HG03025 (cell line): ENCODE measurements around the gene KCTD3.

Source experiments
- ATAC-seq: cut with Tn5 transposase; IDR thresholded peaks from one replicate; pipeline ENCODE4 v1.9.1; 2021; ENCODE audit warnings: mild to moderate bottlenecking, moderate library complexity; ENCODE audit not compliant: unreplicated experiment, low FRiP score

The KCTD3 gene

GRCh38 chr1:215555531-215555930, 11.6 kb upstream of the KCTD3 start:
- ATAC-seq = no peak

- ATAC-seq = no peak
These were observed 10.1 kb upstream of the KCTD3 start for GRCh38 chr1:215556996-215557395.

- ATAC-seq = no peak
These were observed 9.6 kb upstream of the KCTD3 start for GRCh38 chr1:215557504-215557903.

GRCh38 chr1:215557992-215558626, 9.0 kb upstream of the KCTD3 start:
- ATAC-seq = no peak

GRCh38 chr1:215567491-215568298, 591 bp downstream of the KCTD3 start:
- ATAC-seq = peak; percentile 70

- ATAC-seq = no peak
These were observed 1.2 kb downstream of the KCTD3 start for GRCh38 chr1:215568299-215568692.

GRCh38 chr1:215569986-215570824, 3.1 kb downstream of the KCTD3 start:
- no peak for ATAC-seq

- ATAC-seq = no peak
These were observed 14.8 kb downstream of the KCTD3 start for GRCh38 chr1:215581896-215582295.

- no peak for ATAC-seq
These were observed 16.2 kb downstream of the KCTD3 start for GRCh38 chr1:215583185-215583749.

- ATAC-seq = peak; percentile 61
These were observed 17.3 kb downstream of the KCTD3 start for GRCh38 chr1:215584389-215584788.

- no peak for ATAC-seq
These were observed 22.7 kb downstream of the KCTD3 start for GRCh38 chr1:215589650-215590435.

GRCh38 chr1:215590779-215591491, 23.8 kb downstream of the KCTD3 start:
- ATAC-seq = no peak

- ATAC-seq = no peak
These were observed 27.5 kb downstream of the KCTD3 start for GRCh38 chr1:215594640-215595039.

GRCh38 chr1:215595231-215595630, 28.1 kb downstream of the KCTD3 start:
- no peak for ATAC-seq

- no peak for ATAC-seq
These were observed 30.9 kb downstream of the KCTD3 start for GRCh38 chr1:215597961-215598360.

GRCh38 chr1:215599418-215600074, 32.4 kb downstream of the KCTD3 start:
- ATAC-seq = no peak

GRCh38 chr1:215600258-215600792, 33.2 kb downstream of the KCTD3 start:
- no peak for ATAC-seq

GRCh38 chr1:215600867-215601266, 33.8 kb downstream of the KCTD3 start:
- no peak for ATAC-seq

GRCh38 chr1:215601276-215601675, 34.2 kb downstream of the KCTD3 start:
- ATAC-seq = no peak
